ENCODE measurements around the gene STK38L.

STK38L gene

DNA sequence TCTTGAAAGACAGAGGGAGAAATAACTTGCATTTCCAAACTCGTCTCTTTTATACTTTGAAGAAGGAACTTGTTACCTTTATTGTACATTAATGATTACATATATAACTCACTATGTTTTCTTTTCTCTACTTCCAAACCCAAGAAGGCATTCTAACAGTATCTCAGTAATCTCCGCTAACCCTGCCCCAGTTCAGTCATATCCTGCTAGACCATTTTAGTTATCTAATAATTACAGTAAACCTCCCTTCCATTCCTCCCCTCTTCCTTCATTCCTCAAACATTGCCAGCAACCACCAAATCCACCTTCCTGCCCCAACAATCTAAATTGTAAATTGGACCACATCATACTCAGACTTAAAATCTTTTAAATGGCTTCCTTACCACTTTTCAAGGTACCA is 30.6 kb downstream of the STK38L start:
- in situ Hi-C loops (cut with MboI; ENCODE audit: low sequenced_read_pairs) = loop anchor here (25.0 kb wide), 1 partner anchor 237 kb away; no protein-coding TSS in a partner anchor

DNA sequence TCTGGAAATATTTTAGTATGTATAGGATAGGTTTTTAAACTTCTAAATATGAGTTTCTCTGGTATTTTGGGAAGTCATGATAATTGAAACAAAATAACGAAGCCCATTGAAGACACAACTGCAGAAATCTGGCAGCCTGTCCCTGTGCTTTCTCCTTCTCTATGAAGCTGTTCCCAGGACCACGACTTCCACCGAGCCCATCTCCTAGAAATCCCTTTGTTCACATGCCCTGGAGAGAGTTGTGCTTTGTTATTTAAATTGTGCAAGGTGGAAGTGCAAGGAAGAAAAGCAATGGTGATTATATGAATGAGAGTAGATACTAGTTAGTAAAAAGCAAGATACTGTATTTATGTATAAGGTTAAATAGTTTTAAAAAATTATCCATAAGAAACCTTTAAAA is 32.2 kb downstream of the STK38L start:
- in situ Hi-C loops (cut with MboI; ENCODE audit: low sequenced_read_pairs) = loop anchor here (25.0 kb wide), 1 partner anchor 239 kb away; no protein-coding TSS in a partner anchor

DNA sequence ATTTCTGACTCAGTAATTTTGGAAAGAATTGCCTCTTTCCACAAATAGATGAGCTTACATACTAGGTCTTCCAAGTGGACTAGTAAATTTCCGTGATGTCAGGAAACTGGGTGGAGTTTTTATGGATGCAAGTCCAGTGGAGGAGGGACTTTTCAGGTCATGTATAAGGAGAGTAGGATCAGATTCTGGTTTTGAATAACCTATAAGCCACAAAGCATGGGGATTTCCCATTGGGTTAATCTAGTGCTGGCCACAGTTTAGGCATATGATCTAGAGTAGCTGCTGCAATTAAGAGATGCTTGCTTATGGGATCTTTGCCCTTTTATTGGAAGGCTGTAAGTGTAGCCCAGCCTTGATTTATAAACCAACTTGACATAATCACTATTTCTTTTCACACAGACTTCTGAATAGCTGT is 33.8 kb downstream of the STK38L start:
- in situ Hi-C loops (cut with MboI; ENCODE audit: low sequenced_read_pairs) = loop anchor here (25.0 kb wide), 1 partner anchor 241 kb away; no protein-coding TSS in a partner anchor

DNA sequence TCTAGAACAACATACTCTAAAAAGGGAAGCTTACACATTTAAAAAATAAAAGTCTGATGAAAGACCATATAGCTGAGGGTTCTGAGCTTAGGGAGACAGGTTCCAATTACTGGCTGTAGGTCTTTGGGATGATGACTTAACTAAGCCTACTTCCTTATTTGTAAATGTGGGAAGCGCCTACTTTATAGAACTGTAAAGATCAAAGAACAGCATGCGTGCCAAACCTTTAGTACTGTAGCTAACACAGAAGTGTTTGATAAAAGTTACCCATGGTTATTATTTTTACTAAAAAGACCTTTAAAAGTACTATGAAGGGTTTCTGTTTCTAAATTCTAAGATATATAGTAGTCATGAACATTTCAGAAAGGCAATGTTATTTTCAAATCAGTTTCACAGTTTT is 35.7 kb downstream of the STK38L start:
- in situ Hi-C loops (cut with MboI; ENCODE audit: low sequenced_read_pairs) = loop anchor here (25.0 kb wide), 1 partner anchor 243 kb away; no protein-coding TSS in a partner anchor

DNA sequence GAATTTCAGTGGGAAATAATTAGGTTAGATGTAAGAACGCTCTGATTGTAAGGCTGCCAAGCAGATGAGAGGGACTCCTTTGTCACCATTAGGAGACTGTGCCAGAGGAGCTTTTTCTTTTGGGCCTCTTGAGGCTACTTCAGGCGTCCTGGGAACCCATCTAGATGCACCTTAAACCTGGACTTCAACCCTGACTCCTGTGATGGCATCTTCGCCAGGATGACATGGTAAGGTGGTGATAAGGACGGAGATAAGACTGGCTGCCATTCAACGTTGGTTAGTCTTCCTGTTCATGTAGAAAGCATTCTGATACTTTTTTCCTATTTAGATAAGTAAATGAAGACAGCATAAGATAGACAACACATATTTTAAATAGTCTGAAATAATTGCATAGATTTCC is 36.3 kb downstream of the STK38L start:
- in situ Hi-C loops (cut with MboI; ENCODE audit: low sequenced_read_pairs) = loop anchor here (25.0 kb wide), 1 partner anchor 243 kb away; no protein-coding TSS in a partner anchor

DNA sequence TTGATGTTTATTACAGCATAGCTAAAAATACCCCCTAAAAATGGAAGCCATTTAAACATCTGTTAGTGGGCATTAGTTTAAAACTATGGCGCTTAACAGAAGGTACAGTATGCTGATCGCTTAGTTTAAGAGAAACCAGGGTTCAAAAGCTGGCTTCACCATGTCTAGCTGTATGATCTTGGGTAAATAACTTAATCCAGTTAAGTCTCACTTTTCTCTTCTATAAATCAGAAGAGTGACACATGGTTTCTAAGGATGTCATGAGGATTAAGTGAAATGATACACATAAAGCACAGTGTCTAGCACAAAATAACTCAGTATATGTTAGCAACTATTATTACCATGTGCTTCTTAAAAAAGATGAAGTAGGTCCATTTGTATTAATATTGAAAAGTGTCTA is 38.7 kb downstream of the STK38L start:
- in situ Hi-C loops (cut with MboI; ENCODE audit: low sequenced_read_pairs) = loop anchor here (25.0 kb wide), 1 partner anchor 245 kb away; no protein-coding TSS in a partner anchor

DNA sequence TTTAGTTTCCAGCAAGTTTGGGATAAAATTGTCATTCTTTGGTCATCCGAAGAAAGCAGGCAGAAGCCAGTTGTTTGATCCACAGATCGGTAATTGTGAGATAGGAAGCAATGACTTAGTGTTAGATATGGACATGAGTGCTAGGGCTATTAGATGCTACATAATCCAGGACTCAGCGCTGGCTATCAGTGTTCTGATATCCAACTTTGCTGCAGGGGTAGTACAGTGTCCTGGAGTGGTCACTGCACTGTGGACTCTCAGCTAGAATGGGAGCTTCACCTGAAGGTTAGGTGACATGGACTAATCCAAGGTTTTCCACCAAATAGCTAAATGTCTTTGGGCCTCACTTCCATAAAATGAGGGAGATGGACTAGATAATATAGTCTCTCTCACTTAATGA is 39.9 kb downstream of the STK38L start:
- in situ Hi-C loops (cut with MboI; ENCODE audit: low sequenced_read_pairs) = loop anchor here (25.0 kb wide), 1 partner anchor 247 kb away; no protein-coding TSS in a partner anchor

DNA sequence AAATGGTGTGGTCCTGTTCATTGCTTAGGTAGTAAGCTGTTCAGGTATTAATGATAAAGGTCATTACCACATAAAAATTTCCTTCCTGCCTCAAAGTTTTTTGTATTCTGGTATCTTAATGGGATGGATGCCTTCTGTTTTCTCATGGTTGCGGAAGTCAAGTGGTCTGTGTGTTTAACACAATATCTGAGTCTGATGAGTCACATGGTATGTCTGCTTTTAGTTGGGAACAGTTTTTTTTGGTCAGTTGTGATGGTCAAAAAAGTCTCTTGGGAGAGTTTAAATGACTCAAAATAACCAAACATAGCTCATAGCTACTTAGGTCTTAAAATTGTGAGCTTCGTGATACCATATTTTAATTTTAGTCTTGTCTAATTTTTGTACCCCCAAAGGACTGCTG is 40.7 kb downstream of the STK38L start:
- in situ Hi-C loops (cut with MboI; ENCODE audit: low sequenced_read_pairs) = loop anchor here (25.0 kb wide), 1 partner anchor 247 kb away; no protein-coding TSS in a partner anchor

DNA sequence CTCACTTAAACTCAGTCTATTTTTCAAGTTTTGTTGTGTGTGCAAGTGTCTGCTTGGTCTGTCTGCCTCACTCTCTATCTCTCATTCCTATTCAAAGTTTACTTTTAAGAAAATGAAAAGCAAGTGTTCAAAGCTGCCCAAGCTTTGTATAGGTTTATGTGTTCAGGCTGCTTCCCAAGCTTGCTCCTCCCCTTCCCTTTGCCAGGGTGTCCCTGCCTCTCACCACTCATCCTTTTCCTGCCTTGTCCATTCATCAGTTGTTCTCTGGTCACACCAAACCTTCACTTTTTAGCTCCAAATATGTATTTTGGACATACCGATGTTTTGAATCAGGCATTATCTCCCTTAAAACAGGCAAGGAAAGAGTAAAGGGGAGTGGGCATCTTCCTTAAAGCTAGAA is 41.3 kb downstream of the STK38L start:
- in situ Hi-C loops (cut with MboI; ENCODE audit: low sequenced_read_pairs) = loop anchor here (25.0 kb wide), 1 partner anchor 248 kb away; no protein-coding TSS in a partner anchor

DNA sequence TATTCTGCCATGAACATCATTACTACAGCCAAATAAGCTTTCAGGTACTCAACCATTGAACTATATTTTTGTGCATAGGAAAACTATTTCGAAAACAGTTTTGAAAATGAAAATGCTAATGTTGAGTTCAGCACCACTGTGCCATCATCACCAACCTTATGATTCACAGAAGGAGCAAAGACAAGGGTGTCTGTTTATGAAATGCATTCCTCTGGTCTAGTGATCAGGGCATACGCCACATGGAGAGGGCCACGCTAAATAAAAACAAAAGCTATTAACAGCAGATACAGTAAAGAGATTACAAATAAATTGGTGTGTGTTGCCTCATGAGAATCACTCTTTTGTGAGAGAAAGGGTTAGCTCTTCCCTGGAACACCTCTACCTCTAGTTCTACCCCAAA is 45.3 kb downstream of the STK38L start:
- in situ Hi-C loops (cut with MboI; ENCODE audit: low sequenced_read_pairs) = loop anchor here (25.0 kb wide), 1 partner anchor 252 kb away; no protein-coding TSS in a partner anchor

DNA sequence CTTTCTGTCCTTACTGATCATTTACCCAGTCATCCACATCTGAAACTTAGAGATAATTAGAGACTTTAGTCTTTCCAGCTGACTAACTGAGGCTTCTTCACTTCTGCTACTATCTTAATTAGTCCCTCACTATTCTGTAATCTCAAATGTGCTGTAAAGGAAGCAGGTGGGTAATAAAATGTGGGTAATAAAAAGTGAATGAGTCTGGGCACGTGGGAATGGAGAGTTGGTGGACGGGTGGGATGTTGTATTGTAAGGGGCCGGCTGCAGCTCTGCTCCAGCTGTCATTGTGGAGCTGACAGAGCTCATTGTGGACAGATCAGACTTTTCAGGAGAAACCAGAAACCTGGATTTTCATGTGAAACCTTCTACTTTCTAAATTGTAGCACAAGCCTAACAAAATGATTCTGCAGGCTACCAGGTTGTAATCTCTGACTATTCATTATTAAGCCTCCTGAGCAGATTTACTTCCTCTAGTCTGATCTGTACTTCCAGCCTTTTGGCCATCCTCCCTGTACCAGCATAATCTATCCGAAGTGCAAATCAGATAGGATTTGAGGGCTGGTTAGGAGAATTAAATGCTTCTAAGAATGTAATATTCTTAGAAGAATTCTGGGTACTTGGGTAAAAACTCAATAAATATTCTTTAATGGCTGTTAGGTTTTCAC is 46.5 kb downstream of the STK38L start:
- in situ Hi-C loops (cut with MboI; ENCODE audit: low sequenced_read_pairs) = loop anchor here (25.0 kb wide), 1 partner anchor 253 kb away; no protein-coding TSS in a partner anchor

DNA sequence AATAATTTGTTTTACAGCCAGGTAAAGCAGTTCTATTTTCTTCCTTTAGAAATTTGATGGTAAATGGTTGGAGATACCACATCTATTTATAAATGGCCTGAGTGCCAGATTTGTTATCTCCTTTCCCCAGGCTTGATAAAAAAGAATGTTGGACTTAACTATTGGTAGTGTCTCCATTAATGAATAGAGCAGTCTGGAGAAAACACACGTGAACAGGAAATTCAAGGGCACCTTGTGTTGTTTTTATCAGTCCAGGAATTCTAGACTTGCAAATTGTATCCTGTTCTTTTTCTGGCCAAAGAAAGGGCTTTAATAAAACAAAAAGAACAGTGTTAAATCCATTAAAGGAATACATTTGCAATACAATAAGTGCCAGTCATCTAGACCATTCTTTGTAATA is 47.8 kb downstream of the STK38L start:
- in situ Hi-C loops (cut with MboI; ENCODE audit: low sequenced_read_pairs) = loop anchor here (25.0 kb wide), 1 partner anchor 255 kb away; no protein-coding TSS in a partner anchor

DNA sequence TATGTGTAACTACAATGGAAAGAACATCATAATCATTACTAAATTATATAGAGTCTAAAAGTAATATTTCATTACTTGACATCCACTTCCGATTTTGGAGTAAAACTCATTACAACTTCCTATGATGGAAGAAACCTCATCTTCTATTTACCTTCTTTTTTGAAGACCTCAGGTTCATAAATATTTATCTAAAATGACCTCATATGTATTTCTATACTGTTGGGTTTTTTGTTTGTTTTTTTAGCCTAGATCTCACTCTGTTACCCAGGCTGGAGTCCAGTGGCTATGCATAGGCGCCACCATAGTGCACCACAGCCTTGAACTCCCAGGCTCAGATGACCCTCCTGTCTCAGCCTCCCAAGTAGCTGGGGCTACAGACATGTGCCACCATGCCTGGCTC is 48.6 kb downstream of the STK38L start:
- in situ Hi-C loops (cut with MboI; ENCODE audit: low sequenced_read_pairs) = loop anchor here (25.0 kb wide), 1 partner anchor 255 kb away; no protein-coding TSS in a partner anchor

DNA sequence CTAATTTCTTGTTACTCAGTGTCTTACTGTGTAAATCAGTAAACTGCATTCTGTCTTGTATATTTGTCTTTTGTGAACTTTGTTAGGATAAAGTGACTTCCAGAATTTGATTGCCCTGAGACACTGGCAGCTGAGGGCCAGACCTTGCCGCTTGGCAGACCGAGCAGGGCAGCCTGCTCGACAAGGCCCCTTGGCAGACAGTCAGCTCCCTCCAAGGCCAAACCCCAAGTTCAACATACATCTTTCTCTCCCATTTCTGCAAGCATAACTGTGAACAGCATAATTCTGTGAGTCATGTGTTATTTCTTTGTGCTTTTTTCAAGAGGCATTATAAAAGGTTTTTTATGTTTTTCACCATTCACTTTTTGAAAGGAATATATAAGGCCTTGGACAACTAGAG is 49.4 kb downstream of the STK38L start:
- in situ Hi-C loops (cut with MboI; ENCODE audit: low sequenced_read_pairs) = loop anchor here (25.0 kb wide), 1 partner anchor 256 kb away; no protein-coding TSS in a partner anchor

DNA sequence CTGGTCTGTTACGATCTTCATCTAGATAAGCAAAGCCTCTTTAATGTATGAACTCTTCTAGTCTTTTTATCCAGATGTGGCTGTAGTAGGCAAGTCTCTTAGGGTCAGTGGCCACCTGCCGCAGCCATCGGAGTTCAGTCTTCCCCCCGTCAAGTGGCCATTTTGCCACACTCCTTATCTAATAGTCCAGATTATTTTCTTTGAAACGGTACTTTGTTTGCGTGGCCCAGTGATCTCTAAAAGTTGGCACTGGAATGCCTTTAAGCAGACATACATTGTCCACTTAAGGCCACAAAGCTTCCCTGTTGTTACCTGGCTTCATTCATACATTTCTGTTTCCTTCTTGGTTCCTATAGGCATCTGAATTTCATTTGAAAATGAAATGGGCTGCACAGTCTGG is 52.6 kb downstream of the STK38L start:
- in situ Hi-C loops (cut with MboI; ENCODE audit: low sequenced_read_pairs) = loop anchor here (25.0 kb wide), 1 partner anchor 259 kb away; no protein-coding TSS in a partner anchor

DNA sequence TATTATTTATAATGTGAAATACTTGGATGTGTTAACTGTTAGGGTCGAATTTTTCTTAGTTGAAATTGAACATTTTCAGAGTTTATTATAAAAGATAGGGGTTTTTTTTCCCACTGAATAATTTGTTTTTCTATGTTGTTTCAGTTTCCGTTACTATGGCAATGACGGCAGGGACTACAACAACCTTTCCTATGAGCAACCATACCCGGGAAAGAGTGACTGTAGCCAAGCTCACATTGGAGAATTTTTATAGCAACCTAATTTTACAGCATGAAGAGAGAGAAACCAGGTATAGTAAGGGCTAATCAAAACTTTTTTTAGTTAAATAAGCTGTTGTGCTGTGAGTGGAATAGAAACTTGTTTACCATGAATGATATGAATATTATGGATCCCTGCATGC is 53.5 kb downstream of the STK38L start:
- in situ Hi-C loops (cut with MboI; ENCODE audit: low sequenced_read_pairs) = loop anchor here (25.0 kb wide), 1 partner anchor 260 kb away; no protein-coding TSS in a partner anchor

DNA sequence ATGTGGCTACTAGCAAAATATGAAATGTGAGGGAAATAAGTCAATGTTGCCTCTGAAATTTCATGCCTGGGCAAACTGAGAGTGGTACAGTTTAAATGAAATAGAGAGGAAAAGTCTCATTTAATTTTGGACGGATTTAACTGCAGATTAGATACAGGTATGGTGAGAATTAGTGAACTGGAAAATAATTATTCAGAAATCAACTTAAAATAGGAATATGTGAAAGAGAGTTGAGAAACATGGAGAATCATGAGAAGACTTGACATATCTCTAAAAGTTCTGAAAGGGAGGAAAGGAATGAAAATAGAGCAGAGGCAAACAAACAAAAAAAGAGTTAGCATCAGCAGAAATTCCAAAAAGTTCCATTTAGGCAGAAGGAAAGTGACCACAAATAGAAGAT is 55.0 kb downstream of the STK38L start:
- in situ Hi-C loops (cut with MboI; ENCODE audit: low sequenced_read_pairs) = loop anchor here (25.0 kb wide), 1 partner anchor 262 kb away; no protein-coding TSS in a partner anchor

DNA sequence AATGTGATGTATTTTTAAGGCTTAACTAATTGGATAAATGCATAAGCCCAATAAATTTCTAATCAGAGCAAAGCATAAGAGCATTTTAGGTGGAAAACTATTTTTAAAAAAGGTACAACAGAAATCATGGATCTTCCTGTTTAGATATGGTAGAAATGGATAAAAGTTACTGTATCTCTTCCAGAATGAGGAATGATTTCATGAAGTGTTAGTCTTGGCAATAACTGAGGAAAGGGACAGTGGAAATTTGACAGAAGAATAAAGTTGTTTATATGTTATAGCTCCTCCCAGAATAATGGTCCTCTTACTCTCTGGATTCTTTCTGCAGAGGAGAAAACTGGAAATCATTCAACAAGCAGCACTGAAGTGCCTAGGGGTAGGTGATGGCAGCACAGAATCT is 56.1 kb downstream of the STK38L start:
- in situ Hi-C loops (cut with MboI; ENCODE audit: low sequenced_read_pairs) = no loop called here

DNA sequence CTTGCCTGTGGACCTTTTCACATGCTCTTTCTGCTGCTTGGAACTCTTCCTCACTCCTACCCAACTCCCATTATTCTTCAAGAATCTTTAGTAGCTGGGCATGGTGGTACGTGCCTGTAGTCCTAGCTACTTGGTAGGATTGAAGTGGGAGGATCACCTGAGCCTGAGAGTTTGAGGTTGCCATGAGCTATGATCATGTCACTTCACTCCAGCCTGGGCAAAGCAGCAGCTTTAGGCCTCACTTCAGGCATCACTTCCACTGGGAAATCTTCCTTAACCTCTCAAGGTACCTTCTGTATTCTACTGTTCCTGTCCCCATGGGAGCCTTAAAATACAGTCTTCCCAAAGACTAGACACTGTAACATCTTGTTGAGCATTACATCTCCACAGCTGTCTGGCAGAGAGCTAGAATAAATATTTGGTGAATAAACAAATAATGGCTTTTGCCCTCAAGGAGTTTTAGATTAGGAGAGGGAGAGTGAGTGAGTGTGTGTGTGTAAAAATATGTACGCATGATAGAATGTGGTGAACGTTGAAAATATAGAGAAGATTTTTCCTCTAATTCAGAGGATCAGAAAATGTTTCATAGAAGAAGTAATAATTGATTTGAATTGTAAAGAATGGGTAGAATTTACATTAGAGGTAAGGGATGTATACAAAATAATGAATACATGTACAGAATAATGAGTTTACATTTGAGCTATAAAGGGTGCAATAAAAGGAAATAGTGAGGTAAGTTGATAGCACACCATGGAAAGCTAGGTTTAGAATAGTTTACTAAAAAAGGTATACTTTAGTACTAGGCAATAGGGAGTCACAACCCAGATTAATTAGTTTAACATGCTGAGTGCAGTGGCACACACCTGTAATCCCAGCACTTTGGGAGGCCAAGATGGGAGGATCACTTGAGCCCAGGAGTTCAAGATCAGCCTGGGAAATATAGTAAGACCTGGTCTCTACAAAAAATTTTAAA is 59.3 kb downstream of the STK38L start:
- in situ Hi-C loops (cut with MboI; ENCODE audit: low sequenced_read_pairs) = no loop called here

DNA sequence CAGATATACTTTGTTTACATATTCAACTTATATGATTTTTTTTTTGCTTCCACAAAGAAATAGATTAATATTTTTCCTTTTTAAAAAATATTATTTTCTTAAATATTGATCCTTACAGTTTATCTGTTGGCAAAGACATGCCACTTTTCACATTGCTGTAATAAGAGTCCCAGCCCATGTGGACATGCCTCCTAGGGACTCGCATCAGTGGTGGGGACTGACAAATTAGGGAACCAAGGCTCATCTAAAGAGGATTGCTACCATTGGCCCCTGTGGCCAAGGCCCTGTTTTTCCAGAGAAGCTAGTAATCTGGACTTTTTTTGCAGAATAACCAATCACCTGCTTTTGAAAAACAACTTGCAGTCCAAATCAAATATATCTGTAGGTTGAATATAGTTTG is 60.8 kb downstream of the STK38L start:
- in situ Hi-C loops (cut with MboI; ENCODE audit: low sequenced_read_pairs) = no loop called here
